GM18511 (cell line): ENCODE data around the gene RANBP3L.
"Not testable (repeated sequence)": the region's sequence is repeated elsewhere in the genome, so short reads cannot be mapped to it uniquely, and the experiment has no call there.

Source experiments
- ATAC-seq: cut with Tn5 transposase; IDR thresholded peaks from one replicate; pipeline ENCODE4 v1.9.1; 2021; ENCODE audit warnings: mild to moderate bottlenecking, moderate library complexity; ENCODE audit not compliant: unreplicated experiment

Gene RANBP3L

GRCh38 chr5:36214436-36214835, 87.3 kb downstream of the RANBP3L start:
- ATAC-seq: no peak

DNA sequence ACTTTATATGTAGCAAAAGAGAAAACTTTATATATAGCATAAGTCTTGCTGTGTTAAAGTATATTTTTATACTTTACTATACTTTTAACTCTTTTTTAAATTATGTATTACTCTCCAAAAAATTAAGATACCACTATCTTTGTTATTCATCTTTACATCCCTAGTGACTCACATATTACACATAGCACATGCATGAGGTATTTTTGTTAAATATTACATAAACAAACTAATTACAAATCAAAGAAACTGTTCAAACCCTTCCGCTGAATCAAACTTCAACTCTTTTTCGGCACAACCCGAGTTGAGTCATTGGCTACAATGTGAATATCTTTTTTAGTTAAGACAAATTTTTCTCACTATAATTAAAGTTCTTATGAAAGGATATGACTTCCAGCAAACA, 92.0 kb downstream of the RANBP3L start:
- ATAC-seq: no peak

DNA sequence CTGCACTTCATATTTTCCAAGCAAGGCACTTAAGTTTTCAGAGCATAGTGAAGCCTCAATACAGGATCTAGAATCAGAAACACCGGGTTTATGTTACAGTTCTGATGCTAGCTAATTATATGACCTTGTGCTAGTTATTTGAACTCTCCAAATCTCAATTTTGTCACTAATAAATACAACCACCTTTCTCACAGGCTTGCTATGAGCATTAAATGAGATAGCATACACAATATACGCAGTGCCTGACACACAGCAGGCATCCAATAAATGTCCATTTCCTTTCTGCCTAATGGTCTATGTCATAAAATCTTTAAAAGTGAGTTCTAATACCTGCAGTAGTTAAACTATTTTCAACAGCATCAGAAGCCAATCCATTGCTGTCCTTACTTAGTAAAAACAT, 92.9 kb downstream of the RANBP3L start:
- ATAC-seq: no peak

GRCh38 chr5:36206913-36207312, 94.8 kb downstream of the RANBP3L start:
- ATAC-seq: no peak

- no peak for ATAC-seq
Measured at GRCh38 chr5:36205329-36205728, 96.4 kb downstream of the RANBP3L start.

- ATAC-seq: no peak
Measured at GRCh38 chr5:36202521-36202961, 99.2 kb downstream of the RANBP3L start.

DNA sequence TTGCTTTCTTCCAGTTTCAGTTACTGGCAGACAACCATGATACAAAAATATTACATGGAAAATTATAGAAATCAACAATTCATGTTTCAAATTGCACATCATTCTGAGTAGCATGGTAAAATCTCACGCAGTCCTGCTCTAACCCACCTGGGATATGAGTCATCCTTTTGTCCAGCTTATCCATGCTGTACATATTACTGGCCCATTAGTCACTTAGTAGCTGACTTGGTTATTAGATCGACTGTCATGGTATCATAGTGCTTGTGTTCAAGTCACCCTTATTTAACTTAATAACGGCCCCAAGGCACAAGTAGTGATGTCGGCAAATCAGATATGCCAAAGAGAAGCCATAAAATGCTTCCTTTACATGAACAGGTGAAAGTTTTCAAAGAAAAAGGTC, 101.2 kb downstream of the RANBP3L start:
- no peak for ATAC-seq

- no peak for ATAC-seq
Measured at GRCh38 chr5:36199620-36200019, 102.1 kb downstream of the RANBP3L start.

DNA sequence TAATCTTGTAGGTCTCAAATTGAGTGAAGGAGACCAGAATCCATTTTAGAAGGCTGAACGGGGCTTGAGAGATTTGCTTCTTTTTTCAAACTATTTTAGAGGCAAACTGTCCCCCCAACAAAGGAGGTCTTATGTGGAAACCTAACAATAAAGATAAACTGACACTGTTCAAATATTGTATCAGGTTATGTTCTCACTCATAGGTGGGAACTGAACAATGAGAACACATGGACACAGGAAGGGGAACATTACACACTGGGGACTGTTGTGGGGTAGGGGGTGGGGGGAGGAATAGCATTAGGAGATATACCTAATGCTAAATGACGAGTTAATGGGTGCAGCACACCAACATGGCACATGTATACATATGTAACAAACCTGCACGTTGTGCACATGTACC, 102.9 kb downstream of the RANBP3L start:
- not testable (repeated sequence) for ATAC-seq
